Muscle of leg (tissue), 11 donors: ENCODE data around the gene RPUSD1. TPM values are rescaled to one million over a fixed set of nuclear protein-coding genes. Genes with fewer than 3 reads are reported as not detected.

Source experiments
- DNase-seq: peaks from one replicate; pipeline ENCODE4 v3.0.0; 2013
- H3K27ac ChIP-seq: one replicate; pipeline ENCODE4 v1.5.1; 2013; ENCODE audit warnings: mild to moderate bottlenecking, low read length, control low read depth
- H3K27me3 ChIP-seq: one replicate; pipeline ENCODE4 v1.6.1; 2013; ENCODE audit warnings: low read length; ENCODE audit not compliant: control insufficient read depth, insufficient read depth
- H3K36me3 ChIP-seq: one replicate; pipeline ENCODE4 v1.6.1; 2013; ENCODE audit warnings: low read length; ENCODE audit not compliant: control insufficient read depth, insufficient read depth
- H3K4me1 ChIP-seq: one replicate; pipeline ENCODE4 v1.6.1; 2013; ENCODE audit warnings: low read length; ENCODE audit not compliant: control insufficient read depth, insufficient read depth
- H3K4me3 ChIP-seq: one replicate; pipeline ENCODE4 v1.5.1; 2013; ENCODE audit warnings: low read length, control low read depth
- H3K9me3 ChIP-seq: replicated peaks from 2 replicates; pipeline ENCODE4 v1.6.1; 2013; ENCODE audit warnings: low read depth, low read length; ENCODE audit not compliant: control insufficient read depth
- WGBS: methylation state at CpG from one replicate; pipeline ENCODE4 v1.1.5; 2013; ENCODE audit warnings: missing lambda C conversion rate; ENCODE audit not compliant: insufficient coverage; 5-methylcytosine and 5-hydroxymethylcytosine counted together
- polyA plus RNA-seq, 8 donors: library from polyadenylated mRNA; unstranded; fragments of 120-200 nt; gene quantifications; one replicate each; pipeline versions ENCODE4 v1.2.1 to v1.2.3, GENCODE V29; 2013; ENCODE audit warnings: inconsistent platforms in 1 of 8, low replicate concordance in 1 of 8; ENCODE audit not compliant: insufficient read length in 8 of 8, insufficient read depth in 1 of 8
- total RNA-seq: library from RNA; stranded (reverse); fragments of 120-200 nt; gene quantifications from one replicate; pipeline ENCODE4 v1.2.4, GENCODE V29; 2013

RPUSD1 gene
- total and polyA plus RNA-seq, 9 donors, result 9.4 to 13.9 (median 11.9) TPM

DNA sequence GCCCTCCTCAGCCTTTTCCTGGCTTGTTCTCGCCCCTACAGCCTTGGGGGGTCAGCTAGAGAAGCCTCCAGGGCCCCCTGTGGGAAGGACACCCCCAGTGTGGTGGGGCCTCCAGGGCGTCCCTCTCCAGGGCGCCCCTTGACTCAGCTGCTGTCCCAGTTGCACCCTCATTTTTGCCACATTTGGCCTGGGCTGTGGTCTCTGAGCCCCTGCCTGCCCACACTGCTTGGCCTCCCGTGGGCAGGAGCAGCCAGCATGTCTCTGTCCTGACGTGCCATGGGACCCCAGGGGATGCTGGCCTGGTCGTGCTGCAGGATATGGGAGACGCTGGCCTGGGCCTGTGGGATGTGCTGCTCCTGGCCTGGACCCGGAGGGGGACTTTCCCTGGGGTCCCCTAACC lies 5.2 kb upstream of the RPUSD1 start:
- Histone ChIP-seq H3K36me3 (peaks cover 61% of the 10 kb centered on the region), H3K4me3 (no peak overlapping the region), H3K4me1 (peaks cover 9% of the 10 kb centered on the region), H3K27me3 (no peaks in the 10 kb centered on the region), H3K27ac (no peak overlapping the region), H3K9me3 (no peaks in the 10 kb centered on the region)
- no peak for DNase-seq
- WGBS, result 77% methylated on average over 8 of the region's 8 CpGs

DNA sequence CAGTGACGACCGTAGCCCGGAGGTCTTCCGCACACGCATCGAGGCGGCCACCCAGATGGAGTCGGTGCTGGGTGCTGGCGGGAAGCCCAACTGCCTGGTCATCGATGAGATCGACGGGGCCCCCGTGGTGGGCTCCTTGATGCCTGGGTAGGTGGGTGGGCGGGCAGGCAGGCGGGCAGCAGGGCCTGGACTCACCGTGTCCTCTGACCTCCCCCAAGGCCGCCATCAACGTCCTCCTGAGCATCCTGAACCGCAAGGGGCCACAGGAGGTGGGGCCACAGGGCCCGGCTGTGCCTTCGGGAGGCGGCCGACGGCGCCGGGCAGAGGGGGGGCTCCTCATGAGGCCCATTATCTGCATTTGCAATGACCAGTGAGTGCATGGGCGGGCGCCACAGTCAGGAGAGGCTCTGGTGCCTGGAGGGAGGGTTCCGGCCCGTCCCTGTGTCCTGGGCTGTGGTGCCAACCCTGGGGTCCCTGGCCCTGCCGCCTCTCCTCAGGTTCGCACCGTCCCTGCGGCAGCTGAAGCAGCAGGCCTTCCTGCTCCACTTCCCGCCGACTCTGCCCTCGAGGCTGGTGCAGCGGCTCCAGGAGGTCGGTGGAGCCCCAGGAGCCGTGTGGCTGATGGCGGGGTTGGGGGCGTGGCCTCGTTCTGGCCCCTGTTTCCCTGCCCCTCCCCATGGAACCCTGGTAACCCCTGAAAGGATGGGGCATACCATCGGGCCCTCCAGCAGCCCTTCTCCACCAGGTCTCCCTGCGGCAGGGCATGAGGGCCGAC lies 4.2 kb upstream of the RPUSD1 start:
- Histone ChIP-seq H3K4me3 (no peak overlapping the region), H3K9me3 (no peaks in the 10 kb centered on the region), H3K36me3 (peaks cover 56% of the 10 kb centered on the region), H3K27ac (no peak overlapping the region), H3K27me3 (no peaks in the 10 kb centered on the region), H3K4me1 (peaks cover 13% of the 10 kb centered on the region)
- no peak for DNase-seq
- 84% methylated on average over 41 of the region's 46 CpGs for WGBS

DNA sequence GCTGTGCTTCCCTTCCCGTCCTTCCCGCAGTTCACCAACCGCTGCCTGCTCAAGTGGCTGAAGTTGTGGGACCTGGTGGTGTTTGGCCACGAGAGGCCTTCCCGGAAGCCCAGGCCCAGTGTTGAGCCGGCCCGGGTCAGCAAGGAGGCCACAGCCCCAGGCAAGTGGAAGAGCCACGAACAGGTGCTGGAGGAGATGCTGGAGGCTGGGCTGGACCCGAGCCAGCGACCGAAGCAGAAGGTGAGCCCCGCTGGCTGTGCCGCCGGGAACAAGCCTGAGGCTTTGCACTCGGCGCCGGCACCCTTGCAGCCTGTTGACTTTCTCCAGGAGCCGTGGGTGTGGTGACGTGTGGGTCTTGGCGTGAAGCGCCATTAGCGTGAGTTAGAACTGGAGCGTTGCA lies 3.0 kb upstream of the RPUSD1 start:
- Histone ChIP-seq H3K4me1 (peaks cover 17% of the 10 kb centered on the region), H3K27ac (no peak overlapping the region), H3K4me3 (no peak overlapping the region), H3K36me3 (peaks cover 51% of the 10 kb centered on the region), H3K9me3 (no peaks in the 10 kb centered on the region), H3K27me3 (no peaks in the 10 kb centered on the region)
- DNase-seq, result no peak
- WGBS, result 92% methylated on average over 23 of the region's 23 CpGs

DNA sequence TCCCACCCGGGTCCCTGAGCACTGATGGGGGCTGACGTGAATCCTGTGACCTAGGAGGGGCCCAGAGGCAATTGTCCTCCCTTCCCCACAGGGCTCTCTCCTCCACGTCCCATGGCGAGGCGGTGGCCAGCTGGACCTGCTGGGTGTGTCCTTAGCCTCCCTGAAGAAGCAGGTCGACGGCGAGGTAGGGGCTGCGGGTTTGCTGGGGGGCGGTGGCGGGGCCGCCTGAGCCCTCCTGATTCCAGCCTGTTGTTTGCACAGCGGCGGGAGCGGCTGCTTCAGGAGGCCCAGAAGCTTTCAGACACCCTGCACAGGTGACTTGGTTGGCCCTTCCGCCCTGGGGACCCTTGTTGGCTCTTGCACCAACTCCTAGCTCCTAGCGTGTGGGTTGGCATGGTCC lies 1.9 kb upstream of the RPUSD1 start:
- no peak for DNase-seq
- H3K4me1 ChIP-seq, result peaks cover 17% of the 10 kb centered on the region
- H3K27me3 ChIP-seq, result no peaks in the 10 kb centered on the region
- H3K27ac ChIP-seq, result no peak overlapping the region
- H3K36me3 ChIP-seq, result peaks cover 58% of the 10 kb centered on the region
- no peaks in the 10 kb centered on the region for H3K9me3 ChIP-seq
- WGBS, result 90% methylated on average over 17 of the region's 17 CpGs
- no peak overlapping the region for H3K4me3 ChIP-seq

DNA sequence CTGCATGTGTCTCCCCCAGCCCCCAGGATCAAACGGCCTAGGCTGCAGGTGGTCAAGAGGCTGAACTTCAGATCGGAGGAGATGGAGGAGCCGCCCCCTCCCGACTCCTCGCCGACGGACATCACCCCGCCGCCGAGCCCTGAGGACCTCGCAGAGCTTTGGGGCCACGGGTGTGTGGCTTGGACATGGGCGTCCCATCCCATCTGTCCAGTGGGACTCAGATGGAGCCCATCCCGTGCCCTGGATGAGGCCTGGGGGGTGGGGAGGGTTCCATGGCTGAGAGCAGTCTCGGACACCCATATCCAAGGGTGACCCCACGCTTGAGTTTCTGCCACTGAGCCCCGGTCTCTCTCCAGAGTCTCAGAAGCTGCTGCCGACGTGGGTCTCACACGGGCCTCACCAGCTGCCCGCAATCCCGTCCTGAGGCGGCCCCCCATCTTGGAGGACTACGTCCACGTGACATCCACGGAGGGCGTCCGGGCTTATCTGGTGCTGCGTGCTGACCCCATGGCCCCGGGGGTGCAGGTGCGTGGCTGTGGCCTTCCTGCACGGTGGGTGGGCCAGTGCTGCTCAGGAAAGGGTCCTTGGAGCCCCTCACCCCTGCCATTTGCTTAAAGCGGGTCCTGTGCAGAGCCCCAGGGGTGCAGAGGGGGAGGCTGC lies 1.1 kb upstream of the RPUSD1 start:
- Histone ChIP-seq H3K27ac (no peak overlapping the region), H3K36me3 (peaks cover 64% of the 10 kb centered on the region), H3K4me3 (peak overlapping the region; percentile 80), H3K27me3 (no peaks in the 10 kb centered on the region), H3K4me1 (peaks cover 17% of the 10 kb centered on the region), H3K9me3 (no peaks in the 10 kb centered on the region)
- DNase-seq, result no peak
- whole genome bisulfite sequencing, result 63% methylated on average over 33 of the region's 33 CpGs

DNA sequence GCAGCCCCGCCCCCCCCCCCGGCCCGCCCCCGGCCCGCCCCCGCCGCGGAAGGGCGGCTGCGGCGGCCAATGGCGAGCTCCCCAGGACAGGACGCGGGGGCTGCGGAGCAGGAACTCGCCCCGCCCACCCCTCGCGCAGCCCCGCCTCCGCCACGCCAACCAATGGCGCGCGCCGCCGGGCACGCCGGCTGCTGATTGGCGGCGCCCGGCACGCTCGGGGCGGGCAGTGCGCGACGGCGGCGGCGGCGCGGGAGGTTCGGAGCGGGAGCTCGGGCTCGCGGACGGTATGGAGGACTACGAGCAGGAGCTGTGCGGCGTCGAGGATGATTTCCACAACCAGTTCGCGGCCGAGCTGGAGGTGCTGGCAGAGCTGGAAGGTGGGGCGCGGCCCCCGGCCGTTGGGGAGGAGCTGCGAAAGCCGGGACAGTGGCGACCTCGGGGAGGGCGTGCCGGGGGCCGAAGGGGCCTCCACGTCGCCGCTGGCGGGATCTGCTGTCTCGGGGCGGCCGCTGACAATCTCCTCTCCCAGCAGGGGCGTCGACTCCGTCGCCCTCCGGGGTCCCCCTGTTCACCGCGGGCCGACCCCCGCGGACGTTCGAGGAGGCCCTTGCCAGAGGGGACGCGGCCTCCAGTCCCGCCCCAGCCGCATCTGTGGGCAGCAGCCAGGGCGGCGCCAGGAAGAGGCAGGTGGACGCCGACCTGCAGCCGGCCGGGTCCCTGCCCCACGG lies 382 bp upstream of the RPUSD1 start, which contains the start of gene CHTF18:
Gene CHTF18, plus strand, starts transcription at position 222 of the 728 bp plus-strand sequence. Its CDS starts 65 bp downstream, at position 287.
- Histone ChIP-seq H3K4me3 (peak within 1 kb of the TSS; percentile 80), H3K9me3 (no peaks in the 10 kb centered on the region), H3K27me3 (no peaks in the 10 kb centered on the region), H3K27ac (peak within 1 kb of the TSS; percentile 35), H3K4me1 (peaks cover 25% of the 10 kb centered on the region), H3K36me3 (peaks cover 60% of the 10 kb centered on the region)
- peak; percentile 97 for DNase-seq
- WGBS, result under 1% methylated on average over 97 of the region's 97 CpGs

DNA sequence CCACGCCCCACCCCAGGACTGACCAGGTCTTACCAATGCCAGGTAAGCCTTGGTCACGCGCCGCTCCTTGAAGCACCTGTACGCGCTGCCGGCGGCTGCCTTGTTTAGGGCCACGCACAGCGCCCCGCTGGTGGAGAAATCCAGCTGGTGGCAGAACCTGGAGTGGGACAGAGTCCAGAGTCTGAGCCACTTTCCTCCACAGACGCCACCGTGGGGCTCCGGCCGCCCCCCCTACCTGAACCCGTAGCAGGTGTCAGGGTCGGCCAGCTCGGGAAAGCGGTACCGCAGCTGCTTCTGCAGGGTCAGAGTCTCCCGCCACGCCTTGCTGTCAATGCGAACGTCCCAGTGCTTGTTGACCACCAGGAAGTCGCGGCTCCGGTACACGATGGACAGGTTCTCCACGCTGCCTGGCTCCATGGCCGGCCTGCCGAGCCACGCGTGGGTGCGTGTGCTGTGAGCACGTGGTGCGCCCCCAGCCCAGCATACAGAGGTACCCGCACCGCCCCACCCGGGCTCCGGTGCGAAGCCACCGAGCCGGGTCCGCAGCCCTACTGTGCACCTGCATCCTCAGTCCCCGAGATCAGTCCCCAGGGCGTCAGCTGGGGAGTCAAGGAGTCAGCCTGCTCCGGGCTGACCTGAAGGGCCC lies 737 bp downstream of the RPUSD1 start:
- WGBS, result 38% methylated on average over 47 of the region's 47 CpGs
- no peaks in the 10 kb centered on the region for H3K9me3 ChIP-seq
- peaks cover 36% of the 10 kb centered on the region for H3K4me1 ChIP-seq
- peaks cover 50% of the 10 kb centered on the region for H3K36me3 ChIP-seq
- H3K27me3 ChIP-seq, result no peaks in the 10 kb centered on the region
- peak overlapping the region; percentile 79 for H3K4me3 ChIP-seq
- DNase-seq, result no peak
- no peak overlapping the region for H3K27ac ChIP-seq

DNA sequence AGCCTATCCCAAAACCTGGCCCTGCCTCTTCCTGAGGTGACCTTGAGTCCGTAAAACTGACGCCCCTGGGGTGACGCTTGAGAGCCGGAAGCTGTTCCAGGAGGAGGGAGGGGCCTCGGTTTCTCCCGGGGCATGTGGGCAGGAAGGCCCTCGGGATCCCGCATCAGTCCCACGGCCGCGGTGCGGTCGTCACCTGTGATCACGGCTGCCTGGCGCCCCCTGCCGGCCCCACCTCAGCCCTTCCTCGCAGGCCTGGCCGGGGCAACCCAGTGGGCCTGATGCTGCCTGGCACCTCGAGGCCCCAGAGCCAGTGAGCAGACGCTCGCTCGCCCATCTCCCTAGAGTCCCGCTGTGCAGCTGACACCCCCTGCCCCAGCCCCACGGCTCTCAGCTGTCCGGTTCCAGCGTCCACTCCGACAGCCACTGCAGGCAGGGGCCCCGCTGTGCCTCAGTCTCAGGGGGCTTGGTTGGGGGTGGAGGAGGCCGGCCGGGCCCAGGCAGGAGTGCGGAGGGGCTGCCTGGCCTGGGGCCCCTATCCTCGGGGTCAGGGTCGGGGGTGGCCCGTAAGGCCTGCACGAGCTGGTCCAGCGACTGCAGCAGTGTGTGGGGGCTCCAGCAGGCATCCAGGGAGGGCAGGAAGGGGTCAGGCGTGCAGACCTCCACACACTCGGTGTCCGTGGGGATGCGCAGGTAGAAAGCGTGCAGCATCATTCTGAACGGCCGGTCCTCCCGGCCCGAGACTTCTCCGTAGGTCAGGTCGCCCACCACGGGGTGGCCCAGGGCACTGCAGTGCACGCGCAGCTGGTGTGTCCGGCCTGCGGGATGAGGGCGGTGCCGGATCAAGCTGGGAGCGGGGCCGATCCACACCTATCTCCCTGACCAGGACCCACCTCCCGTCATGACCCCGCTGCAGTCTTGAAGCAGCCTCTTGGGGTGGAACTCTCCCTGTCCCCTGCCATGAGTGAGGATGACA lies 2.3 kb downstream of the RPUSD1 start:
- peaks cover 35% of the 10 kb centered on the region for H3K36me3 ChIP-seq
- no peak overlapping the region for H3K27ac ChIP-seq
- DNase-seq, result no peak
- 49% methylated on average over 43 of the region's 58 CpGs for WGBS
- H3K4me3 ChIP-seq, result no peak overlapping the region
- no peaks in the 10 kb centered on the region for H3K27me3 ChIP-seq
- H3K4me1 ChIP-seq, result peaks cover 41% of the 10 kb centered on the region
- no peaks in the 10 kb centered on the region for H3K9me3 ChIP-seq

DNA sequence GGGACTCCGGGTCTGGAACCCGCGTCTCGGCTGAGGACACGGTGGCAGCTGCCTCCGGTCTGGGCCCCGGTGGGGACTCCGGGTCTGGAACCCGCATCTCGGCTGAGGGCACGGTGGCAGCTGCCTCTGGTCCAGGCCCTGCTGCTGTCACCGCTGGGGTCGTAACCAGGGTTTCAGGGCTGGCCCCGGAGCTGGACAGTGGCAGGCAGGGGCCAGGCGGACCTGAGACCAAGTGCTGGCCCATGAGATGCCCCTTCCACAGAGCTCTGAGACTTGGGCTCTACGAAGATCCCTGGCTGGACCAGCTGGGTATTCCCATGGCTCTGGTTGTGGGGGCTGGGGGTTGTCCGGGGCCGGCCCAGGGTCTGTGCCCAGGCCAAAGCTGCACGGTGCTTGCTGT lies 3.8 kb downstream of the RPUSD1 start:
- WGBS, result 85% methylated on average over 18 of the region's 19 CpGs
- H3K36me3 ChIP-seq, result peaks cover 21% of the 10 kb centered on the region
- no peak overlapping the region for H3K27ac ChIP-seq
- no peaks in the 10 kb centered on the region for H3K9me3 ChIP-seq
- H3K4me3 ChIP-seq, result no peak overlapping the region
- H3K27me3 ChIP-seq, result no peaks in the 10 kb centered on the region
- H3K4me1 ChIP-seq, result peaks cover 39% of the 10 kb centered on the region
- DNase-seq, result no peak
